GM19455 (cell line): Measurements from ENCODE around the gene MARS2.
"Not testable (repeated sequence)": the region's sequence is repeated elsewhere in the genome, so short reads cannot be mapped to it uniquely, and the experiment has no call there.

Experiments
- ATAC-seq: cut with Tn5 transposase; IDR thresholded peaks from one replicate; pipeline ENCODE4 v1.9.1; 2021; ENCODE audit not compliant: unreplicated experiment

The MARS2 gene

DNA sequence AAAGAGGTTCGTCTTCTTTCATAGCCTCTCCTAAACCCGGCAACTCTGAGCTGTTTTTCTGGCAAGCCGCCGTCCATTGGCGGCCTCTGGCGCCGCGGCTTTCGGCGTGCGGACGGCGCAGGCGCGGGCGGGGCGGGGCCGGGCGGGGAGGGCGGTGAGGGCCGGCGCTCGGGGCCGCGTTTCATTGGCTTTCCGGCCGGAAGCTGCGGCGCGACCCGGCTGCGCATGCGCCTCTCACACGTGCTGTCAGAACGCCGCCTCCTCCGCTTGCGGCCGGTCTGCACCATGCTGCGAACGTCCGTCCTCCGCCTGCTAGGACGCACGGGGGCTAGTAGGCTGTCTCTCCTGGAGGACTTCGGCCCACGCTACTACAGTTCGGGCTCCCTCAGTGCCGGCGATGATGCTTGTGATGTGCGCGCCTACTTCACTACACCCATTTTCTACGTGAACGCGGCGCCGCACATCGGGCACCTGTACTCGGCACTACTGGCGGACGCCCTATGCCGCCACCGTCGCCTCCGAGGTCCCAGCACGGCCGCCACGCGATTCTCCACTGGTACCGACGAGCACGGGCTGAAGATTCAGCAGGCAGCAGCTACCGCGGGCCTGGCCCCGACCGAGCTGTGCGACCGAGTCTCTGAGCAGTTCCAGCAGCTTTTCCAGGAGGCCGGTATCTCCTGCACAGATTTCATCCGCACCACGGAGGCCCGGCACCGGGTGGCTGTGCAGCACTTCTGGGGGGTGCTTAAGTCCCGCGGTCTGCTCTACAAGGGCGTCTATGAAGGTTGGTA is at the start of gene MARS2:
TSS of gene MARS2 (plus strand) at position 249 of the 791 bp plus-strand sequence. CDS start at position 286, 37 bp downstream.
- ATAC-seq: peak; percentile 81

DNA sequence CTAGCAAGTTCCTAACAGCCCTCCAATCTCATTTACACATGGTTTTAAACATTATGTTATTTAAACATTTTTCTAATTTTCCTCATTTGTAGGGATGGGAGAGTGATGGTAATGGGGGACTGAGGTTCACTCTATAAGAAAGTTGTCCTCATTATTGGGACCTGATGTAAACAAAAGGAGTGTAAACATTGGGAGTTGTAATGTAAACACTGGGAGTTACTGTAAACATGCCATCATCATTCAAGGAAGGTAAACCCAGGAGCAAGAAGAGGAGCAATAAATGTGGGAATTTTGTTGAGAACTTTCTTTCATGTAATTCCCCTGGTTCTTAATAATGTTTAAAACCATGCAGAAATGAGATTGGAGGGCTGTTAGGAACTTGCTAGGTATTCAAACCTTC is 47.6 kb upstream of the MARS2 start:
- ATAC-seq: no peak

DNA sequence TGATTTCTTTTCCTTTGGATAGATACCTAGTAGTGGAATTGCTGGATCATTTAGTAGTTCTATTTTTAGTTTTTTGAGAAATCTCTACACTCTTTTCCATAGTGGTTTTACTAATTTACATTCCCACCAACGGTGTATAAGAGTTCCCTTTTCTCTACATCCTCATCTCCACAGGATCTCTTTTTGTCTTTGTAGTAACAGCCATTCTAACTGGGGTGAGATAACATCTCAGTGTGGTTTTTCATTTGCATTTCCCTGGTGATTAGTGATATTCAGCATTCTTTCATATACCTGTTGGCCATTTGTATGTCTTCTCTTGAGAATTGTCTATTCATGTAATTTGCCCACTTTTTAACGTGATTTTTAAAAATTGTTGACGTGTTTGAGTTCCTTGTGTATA is 43.5 kb upstream of the MARS2 start:
- no peak for ATAC-seq

DNA sequence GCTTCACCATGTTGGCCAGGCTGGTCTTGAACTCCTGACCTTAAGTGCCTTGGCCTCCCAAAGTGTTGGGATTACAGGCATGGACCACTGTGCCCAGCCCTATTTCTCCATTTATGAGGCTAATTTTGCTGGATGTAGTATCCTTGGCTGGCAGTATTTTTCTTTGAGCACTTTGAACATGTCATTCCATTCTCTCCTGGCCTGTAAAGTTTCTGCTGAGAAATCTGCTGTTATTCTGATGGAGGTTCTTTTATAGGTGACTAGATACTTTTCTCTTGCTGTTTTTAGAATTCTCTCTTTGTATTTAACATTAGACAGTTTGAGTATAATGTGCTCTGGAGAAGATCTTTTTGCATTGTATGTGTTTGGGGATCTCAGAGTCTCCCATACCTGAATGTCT is 38.9 kb upstream of the MARS2 start:
- ATAC-seq: no peak

DNA sequence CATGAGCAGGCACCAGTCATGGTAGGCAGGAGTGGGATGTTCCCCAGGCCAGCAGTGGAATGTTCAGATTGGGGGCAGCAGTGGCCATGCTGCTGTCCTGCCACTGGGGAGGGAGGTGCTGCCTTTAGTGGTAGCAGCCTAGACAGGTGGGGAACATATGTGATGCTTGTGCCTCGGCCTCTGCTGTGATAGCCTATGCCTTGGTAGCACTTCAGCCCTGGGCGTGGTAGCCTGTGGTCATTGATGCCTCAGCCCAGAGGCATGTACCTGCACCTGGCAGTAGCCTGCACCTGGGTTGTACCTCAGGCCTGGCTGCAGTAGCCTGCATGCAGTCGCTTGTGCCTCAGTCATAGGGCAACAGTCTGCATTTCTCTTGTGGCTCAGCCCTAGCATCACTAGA is 36.9 kb upstream of the MARS2 start:
- ATAC-seq: no peak

DNA sequence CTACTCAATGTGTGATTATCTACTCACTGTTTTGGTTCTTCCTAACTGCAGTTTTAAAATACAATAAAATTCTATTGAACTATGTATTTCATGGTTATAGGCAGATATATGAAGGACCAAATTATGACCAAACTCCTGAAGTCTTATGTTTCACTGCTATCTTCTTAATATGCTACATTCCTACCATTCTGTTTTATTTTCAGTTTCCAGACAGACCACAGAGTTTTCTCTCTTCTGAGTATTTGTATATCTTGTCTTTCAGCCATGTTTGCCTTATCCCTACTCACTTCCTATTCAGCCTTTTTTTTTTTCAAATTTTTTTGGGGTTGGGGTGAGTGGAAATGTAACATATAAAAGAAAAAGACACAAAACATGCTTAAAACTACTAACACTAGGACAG is 36.1 kb upstream of the MARS2 start:
- no peak for ATAC-seq

DNA sequence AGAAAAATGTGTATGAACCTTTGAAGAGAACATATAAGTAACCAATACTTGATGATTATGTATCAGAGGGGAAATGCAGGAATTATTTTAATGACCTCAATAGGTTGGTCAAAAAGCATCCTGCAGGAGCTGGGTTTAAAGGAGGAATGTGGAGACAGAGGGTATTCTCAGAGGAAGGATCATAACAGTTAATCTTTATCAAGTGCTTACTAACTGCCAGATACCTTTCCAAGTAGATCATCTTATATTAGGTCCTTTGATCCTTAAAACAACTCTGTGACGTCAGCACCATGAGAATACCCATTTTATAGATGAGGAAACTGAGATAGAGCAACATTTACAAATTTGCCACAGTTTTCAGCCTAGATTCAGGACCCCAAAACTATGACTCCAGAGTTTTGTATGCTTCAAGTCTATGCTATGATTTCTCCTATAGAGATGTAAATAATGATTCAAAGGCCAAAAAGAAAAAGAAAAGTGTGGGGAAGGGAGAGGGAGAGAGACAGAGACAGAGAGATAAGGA is 32.7 kb upstream of the MARS2 start:
- no peak for ATAC-seq

DNA sequence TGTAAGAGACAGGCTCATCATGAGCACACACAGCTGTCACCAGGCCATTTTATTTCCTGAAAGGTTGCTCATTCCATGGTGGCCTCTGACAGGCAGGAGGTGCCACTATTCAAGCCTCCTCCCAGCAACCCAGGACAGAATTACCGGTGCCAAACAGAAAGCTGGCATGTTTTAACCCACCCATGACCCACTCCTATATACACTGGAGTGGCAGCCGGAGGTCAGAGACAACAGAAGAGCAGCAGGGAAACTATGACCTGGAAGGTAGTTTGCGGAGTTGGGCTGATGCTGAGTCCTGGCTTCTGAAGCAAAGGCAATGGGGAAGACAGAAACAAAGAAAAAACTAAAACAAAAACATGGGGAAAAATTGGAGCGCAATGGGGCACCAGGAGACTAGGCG is 32.1 kb upstream of the MARS2 start:
- ATAC-seq: no peak

DNA sequence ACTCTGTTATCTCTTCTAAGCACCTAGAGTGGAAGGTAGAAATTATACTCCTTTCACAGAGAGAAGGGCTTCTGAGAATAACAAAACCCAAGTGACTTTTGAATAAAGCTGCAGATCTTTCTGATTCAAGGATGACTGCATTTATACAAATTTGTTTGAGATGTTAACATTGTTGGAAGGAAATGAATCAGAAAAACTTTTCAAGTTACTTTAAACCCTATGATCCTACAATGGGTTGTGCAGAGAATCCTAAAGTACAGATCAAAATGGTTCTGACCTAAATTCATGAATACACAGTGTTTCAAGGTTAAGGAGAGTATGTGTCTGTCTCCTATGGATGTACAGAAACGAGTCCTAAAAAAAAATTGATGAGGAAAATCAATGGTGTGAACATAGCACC is 31.6 kb upstream of the MARS2 start:
- ATAC-seq: no peak

DNA sequence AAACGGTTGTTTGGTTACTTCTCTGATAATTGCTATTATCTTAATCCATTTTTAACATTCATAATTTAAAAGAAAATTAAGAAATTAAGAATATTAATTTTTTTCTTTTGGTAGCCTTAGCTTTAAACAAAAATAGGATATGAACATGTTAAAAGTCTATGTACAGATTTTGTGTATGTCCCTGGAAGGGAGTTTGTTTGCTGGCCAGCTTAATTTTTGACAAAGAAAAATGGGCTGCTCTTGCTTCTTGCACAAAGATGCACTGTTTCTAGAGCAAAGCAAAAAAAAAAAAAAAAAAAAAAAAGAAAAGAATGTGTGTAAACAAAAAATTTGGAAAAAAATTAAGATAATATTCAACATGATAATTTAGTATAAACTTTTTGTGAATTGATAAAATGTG is 31.1 kb upstream of the MARS2 start:
- ATAC-seq: no peak

DNA sequence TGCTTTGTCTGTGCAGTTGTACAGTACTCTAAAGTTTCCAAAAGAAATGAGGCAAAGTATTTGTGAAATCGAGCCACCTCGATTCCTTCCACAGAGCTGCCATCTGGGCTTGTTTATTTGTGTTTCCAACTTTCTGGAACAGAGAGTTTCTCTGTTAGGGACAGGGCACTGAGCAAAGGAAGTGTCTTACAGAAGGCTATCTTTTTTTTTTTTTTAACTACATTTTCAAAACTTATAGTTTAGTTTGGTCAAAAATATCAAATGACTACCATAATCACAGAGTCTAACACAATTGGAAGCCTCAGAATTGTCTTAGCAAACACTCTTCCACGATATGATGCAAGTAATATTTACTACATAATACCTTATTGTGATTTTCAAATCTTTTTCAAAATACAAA is 30.6 kb upstream of the MARS2 start:
- ATAC-seq: no peak

DNA sequence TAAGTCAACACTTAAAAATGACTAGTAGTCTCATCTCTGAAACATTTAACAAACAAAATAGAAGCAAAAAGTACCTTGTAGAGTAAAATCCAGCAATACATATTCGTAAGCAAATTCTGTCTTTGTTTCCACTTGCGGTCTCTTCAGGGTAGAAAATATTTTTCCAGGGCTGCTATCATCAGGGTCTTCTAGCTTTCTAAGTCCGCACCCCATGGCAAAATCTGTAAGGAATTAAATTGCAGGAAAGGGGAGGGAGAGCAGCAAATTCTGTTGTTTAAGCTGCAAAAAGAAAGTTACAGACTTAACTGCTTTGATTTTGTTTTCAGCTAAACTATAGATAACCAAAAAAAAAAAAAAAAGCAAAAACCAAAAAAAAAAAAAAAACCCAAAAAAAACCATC is 29.9 kb upstream of the MARS2 start, which contains the start of gene RFTN2:
TSS of gene RFTN2 (minus strand) at position 342 of the 400 bp plus-strand sequence. CDS start at position 213, 129 bp downstream.
- ATAC-seq: no peak

DNA sequence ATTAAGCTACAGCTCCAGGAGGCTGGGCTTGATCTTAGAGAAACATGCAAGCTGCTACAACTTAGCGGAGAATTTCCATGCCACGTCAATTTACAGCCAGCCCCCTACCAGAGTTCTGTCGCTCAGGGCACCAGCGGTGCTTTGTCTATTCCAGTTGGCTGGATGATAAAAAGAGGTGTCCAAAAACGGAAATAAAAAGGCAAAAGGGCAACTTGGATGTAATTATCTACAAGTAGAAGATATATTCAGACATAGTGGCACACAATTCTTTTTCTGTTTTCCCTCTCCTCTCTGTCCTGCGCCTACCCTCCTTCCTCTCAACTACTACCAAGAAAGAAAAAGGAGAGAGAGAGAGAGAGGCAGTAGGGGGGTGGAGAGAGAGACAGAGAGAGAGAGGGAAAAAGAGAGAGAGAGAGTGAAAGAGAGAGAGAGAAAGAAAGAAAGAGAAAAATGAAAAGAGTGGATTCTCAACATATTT is 29.4 kb upstream of the MARS2 start:
- ATAC-seq: no peak

DNA sequence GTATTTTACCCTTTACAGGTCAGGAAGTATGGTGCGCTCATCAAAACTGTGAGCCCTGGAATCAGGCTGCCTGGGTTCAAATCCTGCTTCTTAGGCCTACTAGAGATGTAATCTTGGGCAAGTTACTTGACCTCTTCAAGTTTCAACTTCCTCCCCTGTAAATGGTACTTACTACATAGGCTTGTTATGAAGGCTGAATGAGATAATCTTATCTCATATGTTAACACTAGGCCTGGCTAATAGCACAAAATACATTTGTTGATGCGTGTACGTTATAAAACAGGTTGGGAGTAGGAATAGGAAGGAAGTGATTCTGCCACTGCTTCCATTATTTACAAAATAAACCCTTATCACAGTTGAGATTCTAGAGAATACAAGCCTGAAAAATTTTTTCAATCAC is 28.1 kb upstream of the MARS2 start:
- no peak for ATAC-seq

DNA sequence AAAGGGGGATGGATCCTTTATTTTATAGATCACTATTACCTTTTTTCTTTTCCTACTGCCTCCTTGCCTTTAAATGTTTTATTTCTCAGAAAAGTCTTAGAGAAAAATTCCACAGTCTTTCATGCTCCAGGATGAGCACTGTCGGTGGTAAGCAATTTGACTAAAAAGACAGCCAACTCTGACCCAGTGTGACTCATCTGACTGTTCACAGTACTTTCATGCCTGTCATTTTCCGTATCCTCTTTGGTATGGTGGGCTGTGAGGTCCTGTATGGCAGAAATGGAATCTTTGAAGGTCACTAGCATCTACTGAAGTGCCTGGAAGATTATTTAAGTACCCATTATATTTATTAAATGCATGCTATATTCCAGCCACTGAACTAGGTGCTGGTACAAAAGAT is 27.7 kb upstream of the MARS2 start:
- ATAC-seq: no peak

DNA sequence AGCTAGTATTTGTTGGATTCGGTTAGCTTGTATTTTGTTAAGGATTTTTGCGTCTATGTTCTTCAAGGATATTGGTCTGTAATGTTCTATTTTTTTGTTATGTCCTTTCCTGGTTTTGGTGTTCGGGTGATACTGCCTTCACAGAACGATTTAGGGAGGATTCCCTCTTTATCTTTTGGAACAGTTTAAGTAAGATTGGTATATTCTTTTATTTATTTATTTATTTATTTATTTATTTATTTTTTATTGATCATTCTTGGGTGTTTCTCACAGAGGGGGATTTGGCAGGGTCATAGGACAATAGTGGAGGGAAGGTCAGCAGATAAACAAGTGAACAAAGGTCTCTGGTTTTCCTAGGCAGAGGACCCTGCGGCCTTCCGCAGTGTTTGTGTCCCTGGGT is 10.0 kb upstream of the MARS2 start:
- ATAC-seq: not testable (repeated sequence)

DNA sequence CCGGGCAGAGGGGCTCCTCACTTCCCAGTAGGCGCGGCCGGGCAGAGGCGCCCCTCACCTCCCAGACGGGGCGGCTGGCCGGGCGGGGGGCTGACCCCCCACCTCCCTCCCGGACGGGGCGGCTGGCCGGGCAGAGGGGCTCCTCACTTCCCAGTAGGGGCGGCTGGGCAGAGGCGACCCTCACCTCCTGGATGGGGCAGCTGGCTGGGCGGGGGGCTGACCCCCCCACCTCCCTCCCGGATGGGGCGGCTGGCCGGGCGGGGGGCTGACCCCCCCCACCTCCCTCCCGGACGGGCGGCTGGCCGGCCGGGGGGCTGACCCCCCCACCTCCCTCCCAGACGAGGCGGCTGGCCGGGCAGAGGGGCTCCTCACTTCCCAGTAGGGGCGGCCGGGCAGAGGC is 9.2 kb upstream of the MARS2 start:
- not testable (repeated sequence) for ATAC-seq

DNA sequence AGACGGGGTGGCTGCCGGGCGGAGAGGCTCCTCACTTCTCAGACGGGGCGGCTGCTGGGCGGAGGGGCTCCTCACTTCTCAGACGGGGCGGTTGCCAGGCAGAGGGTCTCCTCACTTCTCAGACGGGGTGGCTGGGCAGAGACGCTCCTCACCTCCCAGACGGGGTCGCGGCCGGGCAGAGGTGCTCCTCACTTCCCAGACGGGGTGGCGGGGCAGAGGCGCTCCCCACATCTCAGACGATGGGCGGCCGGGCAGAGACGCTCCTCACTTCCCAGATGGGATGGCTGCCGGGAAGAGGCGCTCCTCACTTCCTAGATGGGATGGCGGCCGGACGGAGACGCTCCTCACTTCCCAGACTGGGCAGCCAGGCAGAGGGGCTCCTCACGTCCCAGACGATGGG is 8.6 kb upstream of the MARS2 start:
- ATAC-seq: not testable (repeated sequence)

DNA sequence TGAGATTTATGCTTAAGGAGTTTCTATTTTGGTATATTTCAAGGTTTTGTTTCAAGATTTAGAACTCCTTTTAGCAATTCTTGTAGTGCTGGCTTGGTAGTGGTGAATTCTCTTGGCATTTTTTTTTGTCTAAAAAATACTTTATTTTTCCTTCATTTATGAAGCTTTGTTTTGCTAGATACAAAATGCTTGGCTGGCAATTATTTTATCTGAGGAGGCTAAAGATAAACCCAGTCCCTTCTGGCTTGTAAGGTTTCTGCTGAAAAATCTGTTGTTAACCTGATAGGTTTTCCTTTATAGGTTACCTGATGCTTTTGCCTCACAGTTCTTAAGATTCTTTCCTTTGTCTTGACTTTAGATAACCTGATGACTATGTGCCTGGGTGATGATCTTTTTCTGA is 5.4 kb upstream of the MARS2 start:
- not testable (repeated sequence) for ATAC-seq

DNA sequence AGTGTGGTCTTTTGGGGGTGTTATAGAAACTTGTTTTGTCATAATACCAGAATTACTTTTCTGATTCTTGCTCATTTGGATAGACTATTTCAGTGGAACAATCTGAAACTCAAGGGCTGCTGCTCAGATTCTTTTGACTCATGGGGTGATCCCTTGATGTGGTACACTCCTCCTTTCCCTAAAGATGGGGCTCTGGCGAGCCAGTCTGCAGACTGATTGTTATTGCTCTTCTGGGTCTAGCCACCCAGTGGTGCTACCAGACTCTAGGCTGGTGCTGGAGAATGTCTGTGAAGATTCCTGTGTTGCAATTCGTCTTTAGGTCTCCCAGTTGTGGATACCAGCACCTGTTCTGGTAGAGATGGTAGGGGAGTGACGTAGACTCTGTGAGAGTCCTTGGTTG is 4.2 kb upstream of the MARS2 start:
- ATAC-seq: no peak

DNA sequence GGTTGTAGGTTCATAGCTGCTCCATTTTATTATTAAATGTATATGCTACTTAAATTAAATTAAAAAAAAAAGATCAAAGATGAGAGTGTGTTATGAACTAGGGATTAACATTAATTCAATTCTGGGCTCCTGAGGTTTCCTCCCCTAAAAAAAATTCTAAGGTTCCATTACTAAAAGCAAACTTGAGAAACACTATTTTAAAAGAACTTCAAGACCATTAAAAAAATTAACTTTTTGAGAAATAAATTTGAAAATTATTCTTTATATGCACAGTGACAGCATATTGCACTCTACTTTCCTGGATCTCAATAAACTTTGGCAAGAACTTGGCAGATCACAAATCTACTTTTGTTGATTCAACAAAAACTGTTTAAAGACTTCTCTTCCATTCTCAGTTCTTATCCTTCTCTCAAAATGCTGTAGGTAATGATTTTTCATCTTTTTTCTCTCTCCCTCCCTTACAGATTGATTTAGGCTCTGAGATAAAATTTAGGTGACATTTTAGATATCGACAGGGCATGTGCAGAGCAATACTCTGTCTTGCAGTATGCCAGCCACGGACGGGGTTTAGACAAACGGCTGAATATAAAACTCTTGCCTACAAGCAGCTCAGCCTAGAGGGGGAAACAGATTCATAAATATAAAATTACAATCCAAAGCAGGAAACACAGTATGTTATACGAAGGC is 592 bp upstream of the MARS2 start:
- peak; percentile 36 for ATAC-seq
